DND-41 (cell line): ENCODE measurements around the gene VIPAS39.

ENCODE experiments used
- ATAC-seq: fragments of 200-7000 bp; cut with Tn5 transposase; 3 replicates; pipeline ENCODE4 v1.9.1; 2021; ENCODE audit warnings: low read depth; ENCODE audit not compliant: insufficient read depth
- DNase-seq: peaks from one replicate; pipeline ENCODE4 v3.0.0-alpha.2; 2020
- H2AFZ ChIP-seq: 2 replicates; pipeline ENCODE4 v1.6.0; 2012; ENCODE audit warnings: low read depth, low read length
- H3K27ac ChIP-seq: 2 replicates; pipeline ENCODE4 v1.5.1; 2012; ENCODE audit warnings: low read length, inconsistent platforms
- H3K27me3 ChIP-seq: fragments of 200-600 bp; sonication (generic); 2 replicates; pipeline ENCODE4 v1.6.0; 2012; ENCODE audit warnings: low read length, mild to moderate bottlenecking, inconsistent platforms; ENCODE audit not compliant: insufficient read depth, poor library complexity
- H3K36me3 ChIP-seq: 2 replicates; pipeline ENCODE4 v1.5.1; 2012; ENCODE audit warnings: low read length, inconsistent platforms; ENCODE audit not compliant: insufficient read depth
- H3K4me1 ChIP-seq: 2 replicates; pipeline ENCODE4 v1.5.1; 2012; ENCODE audit warnings: mild to moderate bottlenecking, low read length; ENCODE audit not compliant: insufficient read depth
- H3K4me2 ChIP-seq: 2 replicates; pipeline ENCODE4 v1.6.0; 2012; ENCODE audit warnings: mild to moderate bottlenecking, moderate library complexity, low read length, inconsistent platforms; ENCODE audit not compliant: insufficient read depth
- H3K4me3 ChIP-seq, 2 experiments: fragments of 200-600 bp in 1 of 2; shearing (Covaris generic) in 1 of 2; 2 replicates each; pipeline ENCODE4 v1.5.1; 2012 to 2016; ENCODE audit warnings: inconsistent platforms in 2 of 2, low read length in 2 of 2, mild to moderate bottlenecking in 2 of 2, low read depth in 1 of 2, moderate library complexity in 1 of 2
- H3K79me2 ChIP-seq: 2 replicates; pipeline ENCODE4 v1.6.0; 2012; ENCODE audit warnings: low read length, inconsistent platforms; ENCODE audit not compliant: insufficient read depth
- H3K9ac ChIP-seq: 2 replicates; pipeline ENCODE4 v1.6.0; 2012; ENCODE audit warnings: low read depth, mild to moderate bottlenecking, inconsistent platforms, low read length, moderate library complexity
- H3K9me3 ChIP-seq: 2 replicates; pipeline ENCODE4 v1.5.1; 2012; ENCODE audit warnings: low read length, moderate library complexity, mild to moderate bottlenecking, inconsistent platforms; ENCODE audit not compliant: insufficient read depth, severe bottlenecking
- H4K20me1 ChIP-seq: 2 replicates; pipeline ENCODE4 v1.6.0; 2012; ENCODE audit warnings: low read length; ENCODE audit not compliant: insufficient read depth
- CTCF ChIP-seq: IDR thresholded peaks from 2 replicates; pipeline ENCODE4 v1.5.1; 2012; ENCODE audit warnings: borderline replicate concordance, low read length, moderate library complexity, mild to moderate bottlenecking; ENCODE audit not compliant: poor library complexity, severe bottlenecking; ENCODE audit errors: extremely low read depth
- EZH2 ChIP-seq: IDR thresholded peaks from 3 replicates; pipeline ENCODE4 v1.6.1; 2012; ENCODE audit warnings: borderline replicate concordance, low read depth, mild to moderate bottlenecking, moderate library complexity, low read length, inconsistent platforms; ENCODE audit not compliant: severe bottlenecking

VIPAS39 gene

GRCh38 chr14:77407158-77407557 lies 50.2 kb downstream of the VIPAS39 start:
- Histone ChIP-seq H3K9me3 (no peaks in the 10 kb centered on the region), H3K27me3 (no peaks in the 10 kb centered on the region), H3K27ac (no peak overlapping the region), H3K4me2 (no peak overlapping the region), H3K79me2 (no peaks in the 10 kb centered on the region), H3K4me3 (no peak overlapping the region), H4K20me1 (no peaks in the 10 kb centered on the region), H3K4me1 (no peaks in the 10 kb centered on the region), H3K36me3 (no peaks in the 10 kb centered on the region), H2AFZ (no peak overlapping the region), H3K9ac (no peak overlapping the region)
- DNase-seq (no peak), ATAC-seq (no peak)
- TF ChIP-seq CTCF (no peak), EZH2 (no peak)

- no peak overlapping the region for H3K4me2 ChIP-seq
- H3K4me3 ChIP-seq: no peak overlapping the region
These were observed 50.7 kb downstream of the VIPAS39 start for GRCh38 chr14:77406718-77407117.

GRCh38 chr14:77406086-77406485 lies 51.3 kb downstream of the VIPAS39 start:
- TF ChIP-seq CTCF: no peak
- no peak for TF ChIP-seq EZH2
- Histone ChIP-seq H3K4me3 (no peak overlapping the region), H3K4me2 (no peak overlapping the region), H3K9ac (no peak overlapping the region), H3K4me1 (no peaks in the 10 kb centered on the region), H3K27ac (no peak overlapping the region), H3K9me3 (no peaks in the 10 kb centered on the region), H3K36me3 (no peaks in the 10 kb centered on the region), H4K20me1 (no peaks in the 10 kb centered on the region), H2AFZ (no peak overlapping the region), H3K27me3 (no peaks in the 10 kb centered on the region), H3K79me2 (no peaks in the 10 kb centered on the region)
- ATAC-seq: no peak
- DNase-seq: no peak

More at GRCh38 chr14:77406718-77407117, 50.7 kb downstream of the VIPAS39 start:
- DNase-seq (no peak), ATAC-seq (no peak)
- Histone ChIP-seq H3K4me1 (no peaks in the 10 kb centered on the region), H3K9me3 (no peaks in the 10 kb centered on the region), H3K36me3 (no peaks in the 10 kb centered on the region), H3K27ac (no peak overlapping the region), H2AFZ (no peak overlapping the region), H3K79me2 (no peaks in the 10 kb centered on the region), H3K9ac (no peak overlapping the region), H3K27me3 (no peaks in the 10 kb centered on the region), H4K20me1 (no peaks in the 10 kb centered on the region)
- no peak for TF ChIP-seq CTCF
- no peak for TF ChIP-seq EZH2

GRCh38 chr14:77403768-77404167 lies 53.6 kb downstream of the VIPAS39 start:
- Histone ChIP-seq H2AFZ (no peak overlapping the region), H3K27me3 (no peaks in the 10 kb centered on the region), H4K20me1 (no peaks in the 10 kb centered on the region), H3K4me1 (no peaks in the 10 kb centered on the region), H3K36me3 (no peaks in the 10 kb centered on the region), H3K9ac (no peak overlapping the region), H3K4me2 (no peak overlapping the region), H3K9me3 (no peaks in the 10 kb centered on the region), H3K79me2 (no peaks in the 10 kb centered on the region), H3K4me3 (no peak overlapping the region), H3K27ac (no peak overlapping the region)
- TF ChIP-seq EZH2 (no peak), CTCF (no peak)
- no peak for DNase-seq
- no peak for ATAC-seq
